ENCODE data around the gene MAN1C1.
"Not testable (repeated sequence)": the region's sequence is repeated elsewhere in the genome, so short reads cannot be mapped to it uniquely, and the experiment has no call there.

MAN1C1 gene

DNA sequence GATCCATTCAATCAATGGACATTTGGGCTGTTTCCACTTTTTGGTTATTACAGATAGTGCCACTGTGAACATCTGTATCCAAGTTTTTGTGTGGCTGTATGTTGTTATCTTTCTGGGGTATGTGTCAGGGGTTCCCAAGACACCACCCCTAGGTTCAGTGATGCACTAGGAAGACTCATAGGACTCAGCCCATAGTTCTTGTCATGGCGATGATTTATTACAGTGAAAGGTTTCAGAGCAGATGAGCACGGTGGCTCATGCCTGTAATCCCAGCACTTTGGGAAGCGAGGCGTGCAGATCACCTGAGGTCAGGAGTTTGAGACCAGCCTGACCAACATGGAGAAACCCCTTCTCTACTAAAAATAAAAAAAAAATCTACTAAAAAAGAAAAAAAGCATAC lies 64.1 kb downstream of the MAN1C1 start:
- no peak for DNase-seq (ENCODE audit: low read depth)

DNA sequence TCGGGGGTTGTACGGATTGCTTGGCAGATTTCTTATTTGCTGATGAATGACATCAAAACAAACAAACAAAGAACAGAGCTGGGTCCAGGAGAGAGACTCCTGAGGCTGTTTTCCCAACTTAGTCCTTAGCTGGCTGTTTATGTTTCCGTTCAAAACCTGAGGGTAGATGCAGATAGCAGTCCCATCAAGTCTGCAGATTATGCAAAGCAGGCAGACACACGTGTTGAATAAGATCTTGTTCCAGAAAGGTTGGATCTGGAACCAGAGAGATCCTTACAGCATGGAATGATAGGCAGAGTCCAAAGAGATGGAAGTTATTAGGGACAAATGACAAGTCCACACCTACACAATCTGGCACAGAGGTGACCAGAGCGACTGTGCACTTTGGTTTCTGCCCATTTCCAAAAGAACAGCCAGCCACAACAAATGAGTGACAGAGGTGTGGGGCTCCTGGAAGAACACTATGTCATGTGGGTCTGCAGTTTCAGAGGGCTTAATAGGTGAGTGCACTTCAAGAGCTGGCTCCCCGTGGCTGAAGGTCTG lies 65.5 kb downstream of the MAN1C1 start:
- no peak for DNase-seq (ENCODE audit: low read depth)

DNA sequence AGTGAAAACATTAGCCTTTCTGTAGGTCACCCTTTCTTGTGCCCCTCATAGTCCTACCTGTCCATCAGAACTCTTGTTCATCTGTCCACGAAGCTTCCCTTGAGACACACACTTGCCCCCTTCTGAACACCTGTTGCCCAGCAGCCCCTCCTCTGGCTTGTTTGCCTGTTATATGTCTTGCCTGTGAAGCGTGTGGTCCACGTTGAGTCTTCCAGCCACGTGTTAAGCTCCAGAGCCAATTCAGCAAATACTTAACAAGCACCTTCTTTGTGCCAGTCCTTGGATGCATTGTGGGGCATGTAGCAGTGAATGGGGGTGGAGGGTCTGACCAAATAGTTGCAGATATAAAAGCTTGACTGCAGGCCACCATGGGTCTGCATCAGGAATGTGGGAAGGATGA lies 66.6 kb downstream of the MAN1C1 start:
- no peak for DNase-seq (ENCODE audit: low read depth)

DNA sequence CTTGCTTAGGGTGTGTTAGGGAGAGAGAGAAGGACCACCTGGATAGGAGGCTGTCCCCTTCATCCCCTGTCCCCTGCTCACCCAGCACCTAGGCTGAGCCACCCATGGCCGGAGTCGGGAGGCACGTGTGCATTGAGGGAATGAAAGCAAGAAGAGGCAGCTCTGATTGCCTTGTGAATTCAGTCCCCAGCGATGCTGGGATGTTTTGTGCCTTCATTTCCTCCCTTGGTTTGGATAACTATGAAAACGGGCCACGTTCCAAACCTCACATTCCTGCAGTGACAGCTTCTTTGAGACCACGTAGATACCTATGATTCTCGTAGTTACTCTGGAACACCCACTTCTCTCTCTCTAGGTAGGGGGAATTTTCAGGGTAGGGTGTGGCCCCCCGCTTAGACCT lies 67.1 kb downstream of the MAN1C1 start:
- no peak for DNase-seq (ENCODE audit: low read depth)

DNA sequence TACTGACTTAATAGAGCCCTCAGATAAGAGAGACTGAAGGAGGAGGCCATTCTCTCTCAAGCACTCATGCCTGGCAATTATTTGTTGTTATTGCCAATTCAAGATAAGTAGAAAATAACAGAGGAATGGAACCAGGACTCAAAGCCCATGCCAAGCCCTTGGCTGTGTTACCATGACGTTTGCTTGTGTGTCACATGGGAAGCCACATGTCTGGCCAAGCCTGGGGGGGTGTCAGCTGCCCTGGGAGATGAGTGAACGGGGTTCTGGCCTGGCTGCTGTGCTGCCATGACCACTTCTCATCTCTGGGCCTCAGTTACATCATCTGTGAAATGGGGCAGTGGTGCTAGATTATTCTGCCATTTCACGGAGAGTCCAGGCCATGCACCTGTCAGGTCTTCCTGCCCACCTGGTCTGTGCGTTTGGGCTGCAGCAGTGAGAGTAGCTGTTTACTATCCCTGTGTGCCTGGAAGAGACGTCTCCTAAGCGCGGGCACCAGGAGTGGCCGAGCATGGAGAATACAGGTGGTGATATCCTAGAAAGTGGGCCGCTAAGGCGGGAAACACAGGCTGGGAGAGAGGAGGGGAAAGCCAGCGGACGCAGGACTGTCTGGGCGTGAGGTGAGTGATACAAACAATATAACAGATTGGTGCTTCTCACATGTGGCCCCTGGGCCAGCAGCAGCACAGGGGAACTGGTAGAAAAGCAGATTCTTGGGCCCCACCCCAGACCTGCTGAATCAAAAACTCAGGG lies 67.8 kb downstream of the MAN1C1 start:
- DNase-seq (ENCODE audit: low read depth) = no peak

DNA sequence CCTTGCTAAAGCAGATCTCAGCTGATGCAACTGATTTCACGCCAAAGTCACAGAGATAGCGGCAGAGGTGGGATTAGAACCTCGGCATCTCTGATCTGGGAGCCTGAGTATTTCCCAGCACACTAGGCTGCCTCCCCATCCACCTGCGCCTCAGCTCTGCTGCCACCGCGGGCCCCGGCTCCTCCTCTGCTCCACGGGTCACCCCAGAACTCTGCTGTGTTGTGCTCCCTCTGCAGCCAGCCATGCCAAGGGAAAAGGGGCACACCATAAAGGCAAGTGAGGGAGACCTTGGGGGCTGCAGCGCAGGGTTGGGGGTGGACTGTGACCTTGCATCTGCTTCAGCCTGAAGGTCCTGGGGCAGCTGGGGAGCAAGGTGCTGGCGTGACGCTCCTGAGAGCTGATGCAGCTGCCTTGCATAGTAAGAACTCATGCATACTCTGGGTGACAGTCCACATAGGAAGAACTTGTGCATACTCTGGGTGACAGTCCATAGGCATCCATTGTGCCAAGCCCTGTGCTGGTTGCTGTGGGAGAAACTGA lies 68.7 kb downstream of the MAN1C1 start:
- no peak for DNase-seq (ENCODE audit: low read depth)

DNA sequence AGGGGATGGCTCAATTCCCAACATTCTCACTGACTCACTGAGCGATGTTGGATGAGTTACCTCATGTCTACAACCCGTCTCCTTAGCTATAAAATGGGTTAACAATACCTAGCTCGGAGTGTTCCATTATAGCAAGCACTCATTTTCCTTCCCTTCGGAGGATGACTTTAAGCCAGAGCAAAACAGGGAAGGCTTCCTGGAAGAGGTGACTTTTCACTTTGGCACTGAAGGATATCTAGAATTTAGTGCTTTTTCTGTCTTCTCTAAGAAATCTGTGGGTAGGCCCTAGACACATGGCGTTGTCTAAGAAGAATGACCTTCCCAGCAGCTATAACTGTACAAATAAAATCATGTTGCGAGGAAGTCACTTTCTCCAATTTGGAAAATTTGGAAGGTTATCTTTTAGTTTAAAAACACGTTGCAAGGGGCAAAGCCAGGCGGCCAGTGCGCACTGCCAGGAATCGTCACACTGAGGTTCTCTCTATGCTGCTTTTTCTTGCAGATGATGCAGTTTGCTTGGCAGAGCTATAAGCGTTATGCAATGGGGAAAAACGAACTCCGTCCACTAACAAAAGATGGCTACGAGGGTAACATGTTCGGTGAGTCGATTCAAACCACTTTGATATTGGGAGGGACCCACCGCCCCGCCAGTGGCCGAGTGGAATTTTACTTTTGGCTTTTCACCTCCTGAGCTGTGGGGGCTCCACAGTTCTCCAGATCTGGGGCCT lies 69.5 kb downstream of the MAN1C1 start:
- DNase-seq (ENCODE audit: low read depth) = no peak

DNA sequence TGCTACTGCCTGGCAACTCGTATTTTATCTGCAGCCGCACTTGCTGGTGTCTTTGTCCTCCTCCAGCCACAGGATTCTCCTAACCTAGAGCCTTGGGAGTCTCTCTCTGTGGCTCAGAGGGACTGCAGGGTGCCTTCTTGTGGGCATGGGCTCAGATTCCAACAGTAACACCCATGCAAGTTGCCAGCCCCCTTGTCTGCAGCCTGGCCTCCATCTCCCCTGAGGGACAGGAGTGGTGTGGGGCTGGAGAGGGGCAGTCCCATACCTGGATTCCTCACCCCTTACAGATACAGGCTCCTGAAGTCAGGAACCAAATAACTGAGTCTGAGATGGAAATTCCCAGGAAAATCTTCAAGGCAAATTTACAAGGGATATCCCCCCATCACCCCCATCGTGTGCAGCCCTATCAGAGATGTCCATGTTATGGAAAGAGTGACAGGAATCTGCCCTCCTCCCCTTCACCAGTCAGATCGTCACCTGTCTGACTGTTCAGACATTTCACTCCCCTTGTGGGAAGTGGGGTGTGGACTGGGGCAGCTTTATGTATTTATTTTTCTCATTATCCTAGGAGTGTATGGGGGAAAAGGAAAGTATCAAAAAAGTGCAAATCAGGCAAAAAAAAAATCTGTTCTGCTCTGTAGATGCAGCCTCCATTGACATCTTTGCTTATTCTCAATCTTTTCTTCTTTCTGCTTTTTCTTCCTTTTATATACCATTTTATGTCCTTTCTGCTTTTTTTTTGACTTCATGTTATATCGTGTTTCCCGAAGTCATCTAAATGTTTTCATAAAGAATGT lies 70.8 kb downstream of the MAN1C1 start:
- no peak for DNase-seq (ENCODE audit: low read depth)

DNA sequence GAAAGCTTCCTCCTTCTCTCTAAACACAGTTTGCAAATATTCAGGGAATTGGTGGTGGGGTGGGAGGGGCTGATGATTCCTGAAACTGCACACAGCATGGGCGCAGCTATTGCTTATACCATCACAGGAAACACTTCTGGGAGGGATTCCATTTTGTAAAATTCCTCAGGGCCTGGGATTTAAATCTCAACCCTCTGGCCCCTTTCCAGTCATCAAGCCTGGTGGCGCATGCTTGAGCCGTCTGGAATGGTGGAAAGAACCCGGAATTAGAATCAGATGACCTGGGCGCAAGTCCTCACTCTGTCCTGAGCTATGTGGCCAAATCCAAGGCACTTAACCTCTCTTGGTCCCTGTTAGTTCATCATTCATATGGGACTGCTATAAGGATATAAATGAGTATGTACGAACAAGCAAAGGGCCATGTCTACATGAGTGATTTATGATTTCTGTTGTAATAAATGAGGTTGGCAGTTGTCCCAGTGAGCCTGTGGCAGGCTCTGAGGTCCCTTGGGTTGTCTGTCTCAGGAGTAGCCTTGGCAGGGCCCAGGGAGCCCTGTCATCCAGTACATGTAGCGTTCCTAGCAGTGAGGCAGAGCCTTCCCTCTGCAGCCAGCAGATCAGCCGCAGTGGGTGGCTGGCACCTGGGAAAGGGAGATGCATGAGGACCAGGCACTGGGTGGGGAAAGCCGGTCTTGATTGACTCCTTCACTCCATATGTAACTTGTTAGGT lies 72.0 kb downstream of the MAN1C1 start:
- no peak for DNase-seq (ENCODE audit: low read depth)

DNA sequence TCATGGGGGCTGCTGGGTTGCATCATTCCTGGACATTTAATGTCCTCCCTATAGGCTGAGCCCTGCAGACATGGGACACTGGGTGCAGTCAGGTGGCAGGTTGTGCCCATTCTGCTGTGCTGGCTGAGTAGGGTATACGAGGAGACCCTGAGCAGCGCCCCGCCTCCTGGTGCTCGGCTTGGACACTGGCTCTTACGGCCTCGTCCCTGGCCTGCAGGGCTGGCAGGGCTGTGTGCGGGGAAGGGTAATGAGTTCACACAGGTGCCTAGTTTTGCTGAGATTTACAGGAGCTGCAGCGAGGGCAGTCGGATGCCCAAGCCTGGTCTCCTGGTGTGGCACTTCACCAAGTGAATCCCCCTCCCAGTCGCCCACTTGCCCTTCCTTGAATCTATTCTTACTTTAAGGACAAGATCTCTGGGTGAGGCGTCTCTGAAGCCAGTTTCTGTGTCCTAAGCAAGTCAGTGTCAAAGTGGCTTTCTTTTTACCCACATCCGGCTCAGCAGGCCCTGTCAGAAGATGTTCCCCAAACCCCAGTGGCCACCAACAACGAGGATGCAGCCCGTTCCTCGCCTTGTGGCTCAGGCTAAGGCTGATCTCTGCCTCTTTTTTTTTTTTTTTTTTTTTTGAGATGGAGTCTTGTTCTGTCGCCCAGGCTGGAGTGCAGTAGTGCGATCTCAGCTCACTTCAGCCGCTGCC lies 73.2 kb downstream of the MAN1C1 start:
- no peak for DNase-seq (ENCODE audit: low read depth)

DNA sequence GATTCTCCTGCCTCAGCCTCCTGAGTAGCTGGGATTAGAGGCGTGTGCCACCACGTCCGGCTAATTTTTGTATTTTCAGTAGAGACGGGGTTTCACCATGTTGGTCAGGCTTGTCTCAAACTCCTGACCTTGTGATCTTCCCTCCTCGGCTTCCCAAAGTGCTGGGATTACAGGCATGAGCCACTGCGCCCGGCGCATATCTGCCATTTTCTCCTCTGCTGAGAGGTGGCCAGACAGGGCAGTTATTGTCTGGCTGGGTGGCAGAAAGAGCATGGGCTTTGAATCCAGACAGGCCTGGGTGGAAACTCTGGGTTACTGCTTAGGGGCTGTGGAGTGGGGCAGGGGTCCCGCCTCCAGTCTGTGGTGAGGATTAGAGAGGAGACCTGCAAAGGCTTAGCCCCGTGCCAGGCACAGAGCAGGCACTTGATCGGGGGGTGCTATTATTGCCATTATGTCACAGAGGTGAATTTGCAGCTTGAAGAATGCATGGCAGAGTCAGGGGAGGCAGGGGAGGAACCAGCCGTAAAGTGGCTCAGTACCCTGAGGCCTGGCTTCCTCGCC lies 73.9 kb downstream of the MAN1C1 start:
- no peak for DNase-seq (ENCODE audit: low read depth)

DNA sequence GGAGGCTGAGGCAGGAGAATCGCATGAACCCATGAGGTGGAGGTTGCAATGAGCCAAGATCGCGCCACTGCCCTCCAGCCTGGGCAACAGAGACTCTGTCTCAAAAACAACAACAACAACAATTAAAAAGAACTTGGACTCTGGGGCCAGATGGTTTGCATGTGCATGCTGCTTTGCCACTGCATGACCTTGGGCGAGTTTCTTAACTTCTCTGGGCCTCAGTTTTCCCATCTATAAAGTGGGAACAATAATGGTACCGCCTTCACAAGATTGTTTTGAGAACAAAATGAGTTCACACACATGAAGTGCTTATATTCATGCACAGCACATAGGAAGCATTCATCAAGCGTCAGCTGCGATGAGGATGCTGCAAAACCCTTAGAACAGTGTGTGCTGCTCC lies 74.6 kb downstream of the MAN1C1 start:
- no peak for DNase-seq (ENCODE audit: low read depth)

DNA sequence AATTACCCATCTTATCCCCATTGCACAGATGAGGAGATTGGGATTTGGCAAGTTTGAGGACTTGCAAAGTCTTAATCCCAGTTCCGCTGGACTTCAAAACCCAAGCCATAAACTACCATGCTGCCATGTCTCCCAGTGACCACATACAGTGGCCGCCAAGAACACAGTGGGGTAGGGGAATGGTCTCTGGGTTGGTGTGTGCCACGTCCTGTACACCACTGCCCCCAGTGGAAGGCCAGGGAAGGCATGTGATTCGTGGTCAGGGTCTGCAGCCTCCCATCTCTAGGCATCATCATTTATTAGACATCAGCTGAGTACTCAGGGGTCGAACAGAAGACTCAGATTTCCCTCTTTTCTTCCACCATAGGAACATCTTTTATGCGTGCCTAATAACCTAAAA lies 76.0 kb downstream of the MAN1C1 start:
- DNase-seq (ENCODE audit: low read depth) = no peak

DNA sequence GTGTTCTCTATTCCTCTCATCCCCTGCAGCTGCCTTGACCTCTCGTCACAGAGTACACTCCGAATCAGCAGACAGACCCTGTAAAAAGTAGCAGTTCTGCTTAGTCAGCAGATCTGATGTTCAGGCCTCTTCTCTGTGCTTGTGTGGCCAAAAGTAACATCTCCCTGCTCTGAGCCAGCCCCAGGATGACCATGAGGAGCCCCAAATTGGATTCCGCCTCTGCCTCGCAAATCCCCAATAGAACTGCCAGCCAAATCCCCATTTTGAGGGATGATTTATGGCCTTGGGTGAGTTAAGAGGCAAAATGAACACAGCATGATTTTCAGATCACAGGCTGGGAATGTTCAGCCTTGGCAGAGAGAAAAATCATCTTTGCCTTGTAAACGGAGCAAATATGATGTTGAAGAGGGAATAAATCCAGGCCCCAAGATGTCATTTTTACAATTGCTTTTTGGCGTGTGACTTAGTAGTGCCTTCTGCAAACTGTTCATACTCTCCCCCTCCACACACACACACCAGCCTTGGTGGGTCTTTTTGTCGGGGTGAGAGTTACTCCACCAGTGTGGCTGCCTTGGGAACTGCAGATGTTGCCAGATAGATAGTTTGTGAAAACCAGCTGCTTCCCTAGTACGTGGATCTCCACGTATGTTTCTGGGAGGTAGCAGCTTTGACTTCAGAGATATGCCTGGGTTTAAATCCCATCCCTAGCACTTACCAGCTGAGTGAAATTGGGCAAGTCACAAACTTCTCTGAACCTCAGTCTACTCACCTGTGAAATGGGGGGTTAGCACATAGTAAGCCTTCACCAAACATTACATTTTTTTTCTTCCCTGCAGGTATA lies 77.8 kb downstream of the MAN1C1 start:
- no peak for DNase-seq (ENCODE audit: low read depth)

DNA sequence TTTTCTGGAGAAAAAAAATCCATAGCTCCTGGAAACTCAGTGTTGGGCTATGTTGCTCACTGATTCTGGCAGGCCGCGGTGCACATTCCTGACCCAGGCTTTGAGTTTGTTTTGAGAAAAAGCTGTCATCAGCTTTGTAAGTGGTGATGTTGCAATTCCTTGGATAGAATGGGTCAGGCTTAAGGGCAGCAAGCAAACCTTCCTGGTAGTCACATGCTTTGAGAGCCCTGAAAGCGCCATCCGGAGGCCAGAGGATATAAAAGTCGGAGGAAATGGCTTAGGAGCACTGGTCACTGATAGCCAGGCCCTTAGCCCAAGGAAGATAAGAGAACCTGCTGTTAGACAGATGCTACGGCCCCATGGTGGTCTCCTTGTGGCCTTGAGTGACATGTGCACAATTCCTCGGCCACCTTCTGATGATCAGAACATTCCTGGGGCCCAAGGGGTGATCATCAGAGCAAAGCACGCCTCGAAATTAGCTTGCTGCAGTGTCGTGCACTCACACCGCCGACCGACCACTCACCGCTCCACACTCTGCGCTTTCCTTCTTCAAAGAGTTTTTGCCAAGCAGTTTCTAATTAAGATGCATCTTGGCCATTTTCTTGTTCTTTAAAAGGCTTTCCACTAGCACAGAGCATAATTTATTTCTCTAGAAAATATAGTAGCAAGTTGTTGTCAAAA lies 78.6 kb downstream of the MAN1C1 start:
- no peak for DNase-seq (ENCODE audit: low read depth)

DNA sequence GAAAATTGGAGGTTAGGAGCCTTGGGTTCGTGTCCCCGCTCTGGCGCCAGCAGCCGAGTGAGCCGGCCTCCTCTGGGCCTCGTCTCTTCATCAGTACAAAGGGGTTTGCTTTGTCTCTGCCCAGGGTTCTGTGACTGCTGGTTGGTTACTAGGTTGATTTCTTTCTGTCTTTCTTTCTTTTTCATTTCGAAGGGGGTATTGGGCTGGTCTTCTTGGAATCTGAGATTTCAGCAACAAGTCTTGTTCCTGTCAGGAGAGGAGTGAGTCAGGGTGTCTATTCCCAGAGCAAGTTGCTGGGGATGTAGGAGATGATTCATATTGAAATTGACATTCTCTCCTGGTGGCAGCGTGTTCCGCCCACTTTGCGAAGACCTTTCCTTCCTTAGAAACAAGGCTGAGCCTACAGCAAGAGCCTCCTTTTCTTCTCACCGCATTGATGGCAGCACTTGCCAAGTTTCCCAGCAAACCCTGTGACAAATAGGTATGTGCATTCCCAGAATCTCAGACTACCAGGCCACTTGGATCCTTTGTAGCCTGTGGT lies 79.2 kb downstream of the MAN1C1 start:
- DNase-seq (ENCODE audit: low read depth) = no peak

DNA sequence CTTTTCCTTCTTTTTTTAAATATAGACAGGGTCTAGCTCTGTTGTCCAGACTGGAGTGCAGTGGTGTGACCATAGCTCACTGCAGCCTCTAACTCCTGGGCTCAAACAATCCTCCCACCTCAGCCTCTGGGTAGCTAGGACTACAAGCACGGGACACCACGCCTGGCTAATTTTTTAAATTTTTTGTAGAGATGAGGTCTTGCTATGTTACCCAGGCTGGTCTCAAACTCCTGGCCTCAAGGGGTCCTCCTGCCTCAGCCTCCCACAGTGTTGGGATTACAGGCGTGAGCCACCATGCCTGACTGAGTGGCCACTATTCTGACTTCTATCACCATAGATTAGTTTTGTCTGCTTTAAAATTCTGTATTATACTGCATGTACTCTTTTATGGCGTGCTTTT lies 80.1 kb downstream of the MAN1C1 start:
- DNase-seq (ENCODE audit: low read depth) = not testable (repeated sequence)

DNA sequence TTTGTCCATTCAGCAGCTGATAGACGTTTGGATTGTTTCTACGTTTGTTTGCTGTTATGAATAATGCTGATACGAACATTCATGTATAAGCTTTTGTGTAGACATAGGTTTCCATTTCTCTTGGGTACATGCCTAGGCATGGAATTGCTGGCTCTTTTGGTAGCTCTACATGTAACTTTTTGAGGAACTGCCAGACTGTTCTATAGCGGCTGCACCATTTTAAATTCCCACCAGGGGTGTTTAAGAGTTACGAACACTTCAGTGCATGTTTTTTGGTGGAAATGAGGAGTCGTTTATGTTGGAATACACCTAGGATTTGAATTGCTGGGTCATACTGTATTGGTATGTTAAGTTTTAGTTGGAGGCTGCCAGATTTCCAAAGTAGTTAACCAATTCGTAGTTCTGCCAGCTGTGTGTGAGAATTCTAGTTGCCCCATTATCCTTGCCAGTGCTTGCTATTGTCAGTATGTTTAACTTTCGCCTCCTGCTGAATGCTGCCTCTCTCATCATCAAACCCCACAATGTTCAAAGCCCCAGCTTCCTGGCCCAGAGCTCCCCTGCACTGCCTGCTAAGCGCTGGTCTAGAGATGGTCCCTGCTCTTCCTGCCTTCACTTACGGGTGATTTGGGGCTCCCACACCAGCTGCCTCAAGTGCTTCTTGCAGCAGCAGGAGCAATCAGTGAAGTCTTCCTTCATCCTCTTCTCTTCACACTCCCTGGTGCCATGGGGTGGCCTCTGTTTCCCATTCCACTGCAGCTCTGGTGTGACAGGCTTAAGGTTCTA lies 81.0 kb downstream of the MAN1C1 start:
- DNase-seq (ENCODE audit: low read depth) = no peak
